Astrocyte (in vitro differentiated cells and primary cell): ENCODE data around the gene LY6G6D. TPM values are rescaled to one million over a fixed set of nuclear protein-coding genes. Genes with fewer than 3 reads are reported as not detected.

Experiments used
- DNase-seq: peaks from one replicate; pipeline ENCODE4 v3.0.0-alpha.2; 2010; ENCODE audit warnings: low read depth
- FAIRE-seq: peaks from 2 replicates; lab custom pipeline; 2011; peaks lifted over from hg19 to GRCh38; lab: Jason Lieb, UNC
- H2AFZ ChIP-seq: 2 replicates; pipeline ENCODE4 v1.6.0; 2012; ENCODE audit warnings: low read depth, low read length, inconsistent platforms
- H3K27ac ChIP-seq: 2 replicates; pipeline ENCODE4 v1.5.1; 2011; ENCODE audit warnings: low read depth, low read length, inconsistent platforms
- H3K27me3 ChIP-seq: 2 replicates; pipeline ENCODE4 v1.6.0; 2011; ENCODE audit warnings: low read length, inconsistent platforms; ENCODE audit not compliant: insufficient read depth
- H3K36me3 ChIP-seq: 2 replicates; pipeline ENCODE4 v1.5.1; 2011; ENCODE audit warnings: low read length, inconsistent platforms; ENCODE audit not compliant: insufficient read depth
- H3K4me1 ChIP-seq: 2 replicates; pipeline ENCODE4 v1.5.1; 2011; ENCODE audit warnings: low read length, inconsistent platforms; ENCODE audit not compliant: insufficient read depth
- H3K4me2 ChIP-seq: 2 replicates; pipeline ENCODE4 v1.6.0; 2012; ENCODE audit warnings: low read length, inconsistent platforms
- H3K4me3 ChIP-seq: 2 replicates; pipeline ENCODE4 v1.5.1; 2011; ENCODE audit warnings: low read depth, mild to moderate bottlenecking, low read length, inconsistent platforms; ENCODE audit not compliant: insufficient read depth
- H3K79me2 ChIP-seq: 2 replicates; pipeline ENCODE4 v1.6.0; 2012; ENCODE audit warnings: mild to moderate bottlenecking, low read length, inconsistent platforms; ENCODE audit not compliant: insufficient read depth
- H3K9ac ChIP-seq: 2 replicates; pipeline ENCODE4 v1.6.0; 2012; ENCODE audit warnings: mild to moderate bottlenecking, low read length, inconsistent platforms
- H3K9me3 ChIP-seq: 2 replicates; pipeline ENCODE4 v1.5.1; 2012; ENCODE audit warnings: low read depth, mild to moderate bottlenecking, low read length, inconsistent platforms; ENCODE audit not compliant: insufficient read depth
- H4K20me1 ChIP-seq: 2 replicates; pipeline ENCODE4 v1.6.0; 2012; ENCODE audit warnings: low read length, inconsistent platforms; ENCODE audit not compliant: insufficient read depth
- H3K27ac Mint-ChIP-seq: one replicate; pipeline ENCODE4 v1.8.0; 2021; ENCODE audit warnings: mild to moderate bottlenecking, mixed read lengths; ENCODE audit not compliant: unreplicated experiment
- H3K27me3 Mint-ChIP-seq: one replicate; pipeline ENCODE4 v1.8.0; 2021; ENCODE audit warnings: low read depth, mixed read lengths; ENCODE audit not compliant: unreplicated experiment
- H3K36me3 Mint-ChIP-seq: one replicate; pipeline ENCODE4 v1.8.0; 2021; ENCODE audit warnings: low read depth, mixed read lengths; ENCODE audit not compliant: unreplicated experiment
- H3K4me1 Mint-ChIP-seq: one replicate; pipeline ENCODE4 v1.8.0; 2021; ENCODE audit warnings: low read depth, mixed read lengths; ENCODE audit not compliant: unreplicated experiment
- H3K4me3 Mint-ChIP-seq: one replicate; pipeline ENCODE4 v1.8.0; 2021; ENCODE audit warnings: mild to moderate bottlenecking, moderate library complexity, mixed read lengths; ENCODE audit not compliant: unreplicated experiment
- H3K9me3 Mint-ChIP-seq: one replicate; pipeline ENCODE4 v1.8.0; 2021; ENCODE audit warnings: mild to moderate bottlenecking, mixed read lengths; ENCODE audit not compliant: unreplicated experiment
- EZH2 ChIP-seq: IDR thresholded peaks from 2 replicates; pipeline ENCODE4 v1.6.1; 2012; ENCODE audit warnings: mild to moderate bottlenecking, low read length, inconsistent platforms; ENCODE audit not compliant: insufficient read depth
- total RNA-seq: library from RNA; stranded (reverse); gene quantifications from 2 replicates; pipeline ENCODE4 v1.2.1, GENCODE V29; 2021
- TF ChIP-seq, protein P1 (sequence below): IDR thresholded peaks from 2 replicates; pipeline ENCODE4 v1.5.1; 2011; ENCODE audit warnings: low read depth, mild to moderate bottlenecking, inconsistent platforms, low read length, moderate library complexity; ENCODE audit not compliant: insufficient read depth

Gene LY6G6D
- total RNA-seq, 1 donor from 2014 or later: not detected

GRCh38 chr6:31749301-31750036, 34.3 kb downstream of the LY6G6D start:
- H3K27me3 ChIP-seq: no peaks in the 10 kb centered on the region
- H3K4me2 ChIP-seq: no peak overlapping the region
- DNase-seq (no peak), FAIRE-seq (no peak)
- peaks cover 11% of the 10 kb centered on the region for H3K4me1 ChIP-seq
- peaks cover 4% of the 10 kb centered on the region for H3K36me3 ChIP-seq
- no peak overlapping the region for H3K9ac ChIP-seq
- Mint-ChIP-seq H3K27me3 (no peaks in the 10 kb centered on the region), H3K27ac (no peak overlapping the region), H3K4me3 (peak overlapping the region; percentile 3), H3K36me3 (no peaks in the 10 kb centered on the region), H3K9me3 (no peaks in the 10 kb centered on the region), H3K4me1 (peaks cover 24% of the 10 kb centered on the region)
- no peak overlapping the region for H3K4me3 ChIP-seq
- no peak overlapping the region for H2AFZ ChIP-seq
- H3K27ac ChIP-seq: no peak overlapping the region
- no peaks in the 10 kb centered on the region for H3K9me3 ChIP-seq
- no peaks in the 10 kb centered on the region for H4K20me1 ChIP-seq
- no peaks in the 10 kb centered on the region for H3K79me2 ChIP-seq
- TF ChIP-seq, protein P1, sequence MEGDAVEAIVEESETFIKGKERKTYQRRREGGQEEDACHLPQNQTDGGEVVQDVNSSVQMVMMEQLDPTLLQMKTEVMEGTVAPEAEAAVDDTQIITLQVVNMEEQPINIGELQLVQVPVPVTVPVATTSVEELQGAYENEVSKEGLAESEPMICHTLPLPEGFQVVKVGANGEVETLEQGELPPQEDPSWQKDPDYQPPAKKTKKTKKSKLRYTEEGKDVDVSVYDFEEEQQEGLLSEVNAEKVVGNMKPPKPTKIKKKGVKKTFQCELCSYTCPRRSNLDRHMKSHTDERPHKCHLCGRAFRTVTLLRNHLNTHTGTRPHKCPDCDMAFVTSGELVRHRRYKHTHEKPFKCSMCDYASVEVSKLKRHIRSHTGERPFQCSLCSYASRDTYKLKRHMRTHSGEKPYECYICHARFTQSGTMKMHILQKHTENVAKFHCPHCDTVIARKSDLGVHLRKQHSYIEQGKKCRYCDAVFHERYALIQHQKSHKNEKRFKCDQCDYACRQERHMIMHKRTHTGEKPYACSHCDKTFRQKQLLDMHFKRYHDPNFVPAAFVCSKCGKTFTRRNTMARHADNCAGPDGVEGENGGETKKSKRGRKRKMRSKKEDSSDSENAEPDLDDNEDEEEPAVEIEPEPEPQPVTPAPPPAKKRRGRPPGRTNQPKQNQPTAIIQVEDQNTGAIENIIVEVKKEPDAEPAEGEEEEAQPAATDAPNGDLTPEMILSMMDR: no peak
- no peak for TF ChIP-seq EZH2

DNA sequence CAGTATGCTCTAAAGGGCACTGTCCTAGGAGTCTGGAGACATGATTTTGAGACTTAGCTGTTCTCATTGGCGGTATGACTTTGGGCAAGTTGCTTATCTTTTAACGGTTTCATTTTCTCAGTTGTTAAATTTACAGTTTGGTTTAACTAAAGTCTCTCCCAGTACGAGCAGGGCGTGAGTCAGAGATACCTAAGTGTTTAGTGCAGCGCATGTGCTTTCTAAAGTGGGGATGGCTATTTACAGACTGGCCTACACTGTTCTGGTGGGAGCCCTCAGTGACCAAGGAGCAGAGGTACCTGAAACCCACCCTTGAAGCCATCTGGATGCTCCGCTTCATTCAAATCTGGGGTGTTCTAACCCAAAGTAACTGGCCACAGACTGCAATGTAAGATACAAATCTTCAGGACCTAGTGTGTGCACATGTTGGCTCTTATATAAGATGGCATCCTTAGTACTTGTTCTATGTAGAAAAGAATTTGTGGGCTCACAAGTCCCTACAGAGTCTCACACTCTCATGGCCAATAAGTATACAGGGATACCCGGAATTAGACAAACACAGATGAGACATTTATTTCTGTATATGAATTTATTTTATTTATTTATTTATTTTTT, 35.4 kb downstream of the LY6G6D start:
- Histone ChIP-seq H3K4me3 (no peak overlapping the region), H4K20me1 (no peaks in the 10 kb centered on the region), H3K9me3 (no peaks in the 10 kb centered on the region), H3K4me1 (peaks cover 11% of the 10 kb centered on the region), H3K36me3 (peaks cover 4% of the 10 kb centered on the region), H3K27ac (peak overlapping the region; percentile 34), H3K9ac (no peak overlapping the region), H3K4me2 (peak overlapping the region; percentile 28), H2AFZ (no peak overlapping the region), H3K27me3 (no peaks in the 10 kb centered on the region), H3K79me2 (no peaks in the 10 kb centered on the region)
- H3K27me3 Mint-ChIP-seq: no peaks in the 10 kb centered on the region
- H3K36me3 Mint-ChIP-seq: no peaks in the 10 kb centered on the region
- H3K9me3 Mint-ChIP-seq: no peaks in the 10 kb centered on the region
- no peak overlapping the region for H3K27ac Mint-ChIP-seq
- no peak for TF ChIP-seq EZH2
- TF ChIP-seq, protein P1: no peak
- peak overlapping the region; percentile 6 for H3K4me3 Mint-ChIP-seq
- peaks cover 23% of the 10 kb centered on the region for H3K4me1 Mint-ChIP-seq
- FAIRE-seq (no peak), DNase-seq (peak; percentile 81)
